Measurements from ENCODE around the gene GIPC3.
"Not testable (repeated sequence)": the region's sequence is repeated elsewhere in the genome, so short reads cannot be mapped to it uniquely, and the experiment has no call there.

The GIPC3 gene

GRCh38 chr19:3578390-3578789 lies 6.9 kb upstream of the GIPC3 start:
- DNase-seq, result no peak

- DNase-seq, result no peak
Observed at GRCh38 chr19:3580156-3580934, 4.9 kb upstream of the GIPC3 start.

- not testable (repeated sequence) for DNase-seq
Observed at GRCh38 chr19:3581792-3582191, 3.5 kb upstream of the GIPC3 start.

GRCh38 chr19:3584036-3584802 lies 1.1 kb upstream of the GIPC3 start:
- not testable (repeated sequence) for DNase-seq

- DNase-seq, result no peak
Observed at GRCh38 chr19:3586127-3586626, 899 bp downstream of the GIPC3 start.

- no peak for DNase-seq
Observed at GRCh38 chr19:3586707-3587346, 1.5 kb downstream of the GIPC3 start.

GRCh38 chr19:3589439-3589838 lies 4.2 kb downstream of the GIPC3 start:
- no peak for DNase-seq

GRCh38 chr19:3589949-3590348 lies 4.7 kb downstream of the GIPC3 start:
- DNase-seq, result no peak

- no peak for DNase-seq
Observed at GRCh38 chr19:3590991-3591659, 5.8 kb downstream of the GIPC3 start.

- no peak for DNase-seq
Observed at GRCh38 chr19:3591876-3592613, 6.8 kb downstream of the GIPC3 start.

- no peak for DNase-seq
Observed at GRCh38 chr19:3593156-3593555, 7.9 kb downstream of the GIPC3 start.

GRCh38 chr19:3595521-3596061 lies 10.3 kb downstream of the GIPC3 start:
- no peak for DNase-seq

GRCh38 chr19:3599776-3600187 lies 14.5 kb downstream of the GIPC3 start:
- no peak for DNase-seq

GRCh38 chr19:3601021-3601420 lies 15.7 kb downstream of the GIPC3 start:
- DNase-seq, result no peak

GRCh38 chr19:3603121-3603811 lies 18.0 kb downstream of the GIPC3 start:
- DNase-seq, result no peak

GRCh38 chr19:3604227-3604986 lies 19.1 kb downstream of the GIPC3 start:
- DNase-seq, result no peak

GRCh38 chr19:3604987-3605343 lies 19.7 kb downstream of the GIPC3 start:
- DNase-seq, result no peak

- DNase-seq, result no peak
Observed at GRCh38 chr19:3605361-3605760, 20.1 kb downstream of the GIPC3 start.

- no peak for DNase-seq
Observed at GRCh38 chr19:3605770-3606169, 20.5 kb downstream of the GIPC3 start.

- DNase-seq, result no peak
Observed at GRCh38 chr19:3606174-3606689, 21.0 kb downstream of the GIPC3 start.
